ENCODE data around the gene RHOF. TPM values are rescaled to one million over a fixed set of nuclear protein-coding genes. Genes with fewer than 3 reads are reported as not detected.
A peak's percentile ranks its signal among the peaks of the same experiment; 100 is the strongest.
"Not testable (repeated sequence)": the region's sequence is repeated elsewhere in the genome, so short reads cannot be mapped to it uniquely, and the experiment has no call there.

The RHOF gene
- total and polyA plus RNA-seq, 2 donors = 12.9 to 33.3 TPM

- 91% methylated on average over 39 of the region's 39 CpGs for WGBS
- no peak overlapping the region for H3K4me3 ChIP-seq (ENCODE audit: low read length in 2 of 2)
- H3K9me3 ChIP-seq (ENCODE audit: control insufficient read depth in 2 of 2, insufficient read depth in 1 of 2, low read length in 1 of 2) = peaks cover 0 to 13% of the 10 kb centered on the region in 2 donors
- no peaks in the 10 kb centered on the region for H3K27me3 ChIP-seq (ENCODE audit: control insufficient read depth in 2 of 2, insufficient read depth in 1 of 2, low read length in 1 of 2)
- peak overlapping the region in 1 of 2 donors; percentile 23 for H3K27ac ChIP-seq (ENCODE audit: low read depth in 1 of 2, low read length in 1 of 2)
- peaks cover 30 to 49% of the 10 kb centered on the region in 2 donors for H3K36me3 ChIP-seq (ENCODE audit: control insufficient read depth in 2 of 2, insufficient read depth in 2 of 2, low read length in 1 of 2)
- H3K4me1 ChIP-seq (ENCODE audit: control insufficient read depth in 2 of 2, insufficient read depth in 2 of 2, low read length in 2 of 2) = peaks cover 32 to 71% of the 10 kb centered on the region in 2 donors
- no peak for DNase-seq (ENCODE audit: low read depth in 6 of 9, low spot score in 9 of 9)
Measured at GRCh38 chr12:121796855-121797751, 3.6 kb upstream of the RHOF start.

GRCh38 chr12:121795034-121795968 is 1.8 kb upstream of the RHOF start:
- H3K4me1 ChIP-seq (ENCODE audit: control insufficient read depth in 2 of 2, insufficient read depth in 2 of 2, low read length in 2 of 2) = peaks cover 45 to 88% of the 10 kb centered on the region in 2 donors
- H3K27me3 ChIP-seq (ENCODE audit: control insufficient read depth in 2 of 2, insufficient read depth in 1 of 2, low read length in 1 of 2) = no peaks in the 10 kb centered on the region
- peaks cover 0 to 13% of the 10 kb centered on the region in 2 donors for H3K9me3 ChIP-seq (ENCODE audit: control insufficient read depth in 2 of 2, insufficient read depth in 1 of 2, low read length in 1 of 2)
- H3K36me3 ChIP-seq (ENCODE audit: control insufficient read depth in 2 of 2, insufficient read depth in 2 of 2, low read length in 1 of 2) = peaks cover 30 to 57% of the 10 kb centered on the region in 2 donors
- H3K4me3 ChIP-seq (ENCODE audit: low read length in 2 of 2) = peak overlapping the region; percentile 69 to 70
- peak in 5 of 9 donors; percentile 85 to 94 (median 92) for DNase-seq (ENCODE audit: low read depth in 6 of 9, low spot score in 9 of 9)
- peak overlapping the region; percentile 88 to 95 for H3K27ac ChIP-seq (ENCODE audit: low read depth in 1 of 2, low read length in 1 of 2)
- WGBS = 53% methylated on average over 15 of the region's 15 CpGs

- DNase-seq (ENCODE audit: low read depth in 6 of 9, low spot score in 9 of 9) = peak in 1 of 9 donors; percentile 53
- peaks cover 0 to 13% of the 10 kb centered on the region in 2 donors for H3K9me3 ChIP-seq (ENCODE audit: control insufficient read depth in 2 of 2, insufficient read depth in 1 of 2, low read length in 1 of 2)
- peaks cover 50 to 95% of the 10 kb centered on the region in 2 donors for H3K4me1 ChIP-seq (ENCODE audit: control insufficient read depth in 2 of 2, insufficient read depth in 2 of 2, low read length in 2 of 2)
- peak overlapping the region; percentile 69 to 70 for H3K4me3 ChIP-seq (ENCODE audit: low read length in 2 of 2)
- H3K36me3 ChIP-seq (ENCODE audit: control insufficient read depth in 2 of 2, insufficient read depth in 2 of 2, low read length in 1 of 2) = peaks cover 30 to 57% of the 10 kb centered on the region in 2 donors
- peak overlapping the region; percentile 88 to 95 for H3K27ac ChIP-seq (ENCODE audit: low read depth in 1 of 2, low read length in 1 of 2)
- no peaks in the 10 kb centered on the region for H3K27me3 ChIP-seq (ENCODE audit: control insufficient read depth in 2 of 2, insufficient read depth in 1 of 2, low read length in 1 of 2)
- 5% methylated on average over 13 of the region's 13 CpGs for WGBS
Measured at GRCh38 chr12:121794534-121795033, 1.1 kb upstream of the RHOF start.

GRCh38 chr12:121793838-121794533 is 498 bp upstream of the RHOF start:
- no peaks in the 10 kb centered on the region for H3K27me3 ChIP-seq (ENCODE audit: control insufficient read depth in 2 of 2, insufficient read depth in 1 of 2, low read length in 1 of 2)
- H3K9me3 ChIP-seq (ENCODE audit: control insufficient read depth in 2 of 2, insufficient read depth in 1 of 2, low read length in 1 of 2) = peaks cover 0 to 16% of the 10 kb centered on the region in 2 donors
- H3K4me3 ChIP-seq (ENCODE audit: low read length in 2 of 2) = peak overlapping the region; percentile 69 to 70
- under 1% methylated on average over 59 of the region's 59 CpGs for WGBS
- DNase-seq (ENCODE audit: low read depth in 6 of 9, low spot score in 9 of 9) = peak in 6 of 9 donors; percentile 84 to 95 (median 89)
- H3K27ac ChIP-seq (ENCODE audit: low read depth in 1 of 2, low read length in 1 of 2) = peak overlapping the region; percentile 88 to 95
- peaks cover 52 to 97% of the 10 kb centered on the region in 2 donors for H3K4me1 ChIP-seq (ENCODE audit: control insufficient read depth in 2 of 2, insufficient read depth in 2 of 2, low read length in 2 of 2)
- peaks cover 26 to 53% of the 10 kb centered on the region in 2 donors for H3K36me3 ChIP-seq (ENCODE audit: control insufficient read depth in 2 of 2, insufficient read depth in 2 of 2, low read length in 1 of 2)

- Histone ChIP-seq H3K4me3 (ENCODE audit: low read length in 2 of 2) (peak overlapping the region; percentile 69 to 70), H3K36me3 (ENCODE audit: control insufficient read depth in 2 of 2, insufficient read depth in 2 of 2, low read length in 1 of 2) (peaks cover 21 to 52% of the 10 kb centered on the region in 2 donors), H3K27me3 (ENCODE audit: control insufficient read depth in 2 of 2, insufficient read depth in 1 of 2, low read length in 1 of 2) (no peaks in the 10 kb centered on the region), H3K27ac (ENCODE audit: low read depth in 1 of 2, low read length in 1 of 2) (peak overlapping the region; percentile 88 to 95), H3K4me1 (ENCODE audit: control insufficient read depth in 2 of 2, insufficient read depth in 2 of 2, low read length in 2 of 2) (peaks cover 54 to 97% of the 10 kb centered on the region in 2 donors), H3K9me3 (ENCODE audit: control insufficient read depth in 2 of 2, insufficient read depth in 1 of 2, low read length in 1 of 2) (peaks cover 0 to 14% of the 10 kb centered on the region in 2 donors)
- peak in 1 of 9 donors; percentile 73 for DNase-seq (ENCODE audit: low read depth in 6 of 9, low spot score in 9 of 9)
- WGBS = 4% methylated on average over 48 of the region's 48 CpGs
Measured at GRCh38 chr12:121792607-121793439, 665 bp downstream of the RHOF start.

- Histone ChIP-seq H3K36me3 (ENCODE audit: control insufficient read depth in 2 of 2, insufficient read depth in 2 of 2, low read length in 1 of 2) (peaks cover 16 to 45% of the 10 kb centered on the region in 2 donors), H3K27me3 (ENCODE audit: control insufficient read depth in 2 of 2, insufficient read depth in 1 of 2, low read length in 1 of 2) (no peaks in the 10 kb centered on the region), H3K4me3 (ENCODE audit: low read length in 2 of 2) (peak overlapping the region; percentile 69 to 70), H3K4me1 (ENCODE audit: control insufficient read depth in 2 of 2, insufficient read depth in 2 of 2, low read length in 2 of 2) (peaks cover 56 to 95% of the 10 kb centered on the region in 2 donors), H3K27ac (ENCODE audit: low read depth in 1 of 2, low read length in 1 of 2) (peak overlapping the region; percentile 88 to 95), H3K9me3 (ENCODE audit: control insufficient read depth in 2 of 2, insufficient read depth in 1 of 2, low read length in 1 of 2) (peaks cover 0 to 14% of the 10 kb centered on the region in 2 donors)
- DNase-seq (ENCODE audit: low read depth in 6 of 9, low spot score in 9 of 9) = peak in 1 of 9 donors; percentile 66
- WGBS = 57% methylated on average over 14 of the region's 14 CpGs
Measured at GRCh38 chr12:121791671-121792551, 1.6 kb downstream of the RHOF start.

- peak overlapping the region; percentile 98 for H3K27ac ChIP-seq (ENCODE audit: low read depth in 1 of 2, low read length in 1 of 2)
- peak overlapping the region in 1 of 2 donors; percentile 49 for H3K4me3 ChIP-seq (ENCODE audit: low read length in 2 of 2)
- peaks cover 5 to 45% of the 10 kb centered on the region in 2 donors for H3K36me3 ChIP-seq (ENCODE audit: control insufficient read depth in 2 of 2, insufficient read depth in 2 of 2, low read length in 1 of 2)
- DNase-seq (ENCODE audit: low read depth in 6 of 9, low spot score in 9 of 9); H3K27me3 ChIP-seq (ENCODE audit: control insufficient read depth in 2 of 2, insufficient read depth in 1 of 2, low read length in 1 of 2): not testable (repeated sequence)
- H3K4me1 ChIP-seq (ENCODE audit: control insufficient read depth in 2 of 2, insufficient read depth in 2 of 2, low read length in 2 of 2) = peaks cover 51 to 94% of the 10 kb centered on the region in 2 donors
- 96% methylated on average over 8 of the region's 8 CpGs for WGBS
- H3K9me3 ChIP-seq (ENCODE audit: control insufficient read depth in 2 of 2, insufficient read depth in 1 of 2, low read length in 1 of 2) = peaks cover 0 to 14% of the 10 kb centered on the region in 2 donors
Measured at GRCh38 chr12:121790785-121791184, 2.7 kb downstream of the RHOF start.

All from thymus (tissue), 11 donors.